ENCODE data around the gene ZNF543. TPM values are rescaled to one million over a fixed set of nuclear protein-coding genes. Genes with fewer than 3 reads are reported as not detected.
"Not testable (repeated sequence)": the region's sequence is repeated elsewhere in the genome, so short reads cannot be mapped to it uniquely, and the experiment has no call there.

Gene ZNF543
- total RNA-seq, 1 experiment from 2014 or later: 7.7 TPM

DNA sequence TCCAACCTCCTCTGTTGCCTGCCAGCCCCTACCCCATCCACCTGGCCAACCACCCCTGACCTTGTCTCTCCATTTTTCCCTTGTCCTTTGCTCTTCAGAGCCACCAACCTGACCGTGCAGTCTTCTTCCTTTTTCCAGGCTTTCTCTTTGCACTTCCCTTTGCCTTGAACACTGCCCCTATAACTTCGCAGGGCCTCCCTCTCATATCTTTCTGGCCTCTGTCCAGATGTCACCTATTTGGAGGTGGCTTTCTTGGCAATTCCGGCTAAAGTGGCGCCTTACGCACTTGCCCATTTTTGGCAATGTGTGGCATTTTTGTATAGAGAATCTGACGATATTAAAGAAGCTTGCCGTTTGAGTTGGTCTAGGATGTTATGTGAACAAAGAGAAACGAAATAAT, 844 bp downstream of the ZNF543 start:
- no peak for DNase-seq (ENCODE audit: low spot score)

DNA sequence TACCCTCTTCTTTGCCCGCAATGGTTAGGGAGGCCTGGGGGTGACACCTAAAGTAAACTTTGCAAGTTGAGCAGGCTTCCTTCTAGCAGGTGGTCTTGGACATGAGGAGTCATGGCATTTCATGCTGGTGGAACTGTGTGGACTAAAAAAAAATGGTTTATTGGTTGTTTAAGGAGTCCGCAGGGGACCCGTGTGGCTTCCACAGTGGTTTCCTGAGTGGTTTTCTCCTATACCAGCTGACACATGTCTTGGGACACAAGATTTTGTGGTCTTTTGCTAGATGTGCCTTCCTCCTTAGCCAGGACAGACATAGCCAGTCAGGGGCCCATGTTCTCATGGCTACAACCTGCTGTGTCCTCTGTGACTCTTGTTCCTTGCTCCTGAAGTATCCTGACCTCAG, 1.5 kb downstream of the ZNF543 start:
- no peak for DNase-seq (ENCODE audit: low spot score)

DNA sequence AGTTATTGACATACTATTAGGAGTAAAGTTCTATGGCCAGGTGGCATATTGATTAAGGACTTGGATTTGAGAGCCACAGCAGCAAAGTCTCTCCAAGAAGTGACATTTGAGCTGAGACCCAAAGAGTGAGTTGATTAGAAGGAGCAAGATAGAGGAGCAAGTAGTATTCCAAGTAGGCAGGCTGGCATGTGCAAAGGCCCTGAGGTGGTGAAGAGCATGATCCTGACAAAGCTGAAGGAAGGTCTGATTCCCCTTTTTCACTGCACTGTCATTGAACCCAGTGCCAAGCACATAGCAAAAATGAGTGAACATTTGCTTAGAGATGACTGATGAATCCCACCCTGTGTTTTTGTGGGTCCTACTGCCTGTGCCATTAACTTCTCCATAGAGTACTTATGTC, 4.7 kb downstream of the ZNF543 start:
- DNase-seq (ENCODE audit: low spot score): no peak

DNA sequence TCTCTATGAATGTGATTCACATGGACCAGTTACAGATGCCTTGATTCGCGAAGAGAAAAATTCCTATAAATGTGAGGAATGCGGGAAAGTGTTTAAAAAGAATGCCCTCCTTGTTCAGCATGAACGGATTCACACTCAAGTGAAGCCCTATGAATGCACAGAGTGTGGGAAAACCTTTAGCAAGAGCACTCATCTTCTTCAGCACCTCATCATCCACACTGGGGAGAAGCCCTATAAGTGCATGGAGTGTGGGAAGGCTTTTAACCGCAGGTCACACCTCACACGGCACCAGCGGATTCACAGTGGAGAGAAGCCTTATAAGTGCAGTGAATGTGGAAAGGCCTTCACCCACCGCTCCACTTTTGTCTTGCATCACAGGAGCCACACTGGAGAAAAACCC, 7.7 kb downstream of the ZNF543 start:
- no peak for DNase-seq (ENCODE audit: low spot score)

DNA sequence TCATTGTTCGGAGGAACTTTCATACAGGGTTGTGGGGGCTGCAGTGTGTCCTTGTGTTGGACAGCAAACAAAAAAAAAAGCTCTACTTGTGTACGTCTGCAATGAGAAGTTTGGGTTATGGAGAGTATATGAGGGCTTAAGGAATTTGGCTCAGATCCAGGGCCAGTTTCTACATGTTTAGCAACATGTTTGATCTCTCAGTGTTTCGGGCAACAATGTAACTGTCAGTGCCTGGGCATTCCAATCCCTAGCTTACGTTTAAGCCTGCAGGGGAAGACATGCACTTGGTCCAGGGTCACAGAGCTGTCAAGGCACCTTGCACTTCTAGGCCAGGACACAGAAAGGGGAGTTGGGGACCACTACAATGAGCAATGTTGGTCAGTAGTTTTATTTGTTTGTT, 13.9 kb downstream of the ZNF543 start:
- DNase-seq (ENCODE audit: low spot score): no peak

DNA sequence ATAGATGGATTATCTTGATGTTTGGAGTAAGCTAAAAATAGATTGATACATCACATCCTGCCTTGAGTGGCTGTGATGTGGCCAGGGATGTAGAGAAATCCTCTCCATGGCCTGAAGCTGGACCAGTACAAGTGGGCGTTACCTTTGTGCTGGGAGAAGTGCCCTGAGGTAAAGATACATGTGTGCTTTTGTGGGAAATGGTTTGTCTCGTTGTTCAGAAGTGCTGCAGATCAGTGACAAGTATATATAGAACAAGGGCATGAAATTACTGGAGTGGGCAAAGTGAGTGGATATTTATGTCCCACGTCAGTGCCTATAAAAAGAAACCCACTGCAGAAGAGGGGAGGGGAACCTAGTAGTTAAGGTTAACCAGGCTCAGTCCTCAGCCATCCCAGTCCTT, 18.6 kb downstream of the ZNF543 start:
- DNase-seq (ENCODE audit: low spot score): peak; percentile 42

DNA sequence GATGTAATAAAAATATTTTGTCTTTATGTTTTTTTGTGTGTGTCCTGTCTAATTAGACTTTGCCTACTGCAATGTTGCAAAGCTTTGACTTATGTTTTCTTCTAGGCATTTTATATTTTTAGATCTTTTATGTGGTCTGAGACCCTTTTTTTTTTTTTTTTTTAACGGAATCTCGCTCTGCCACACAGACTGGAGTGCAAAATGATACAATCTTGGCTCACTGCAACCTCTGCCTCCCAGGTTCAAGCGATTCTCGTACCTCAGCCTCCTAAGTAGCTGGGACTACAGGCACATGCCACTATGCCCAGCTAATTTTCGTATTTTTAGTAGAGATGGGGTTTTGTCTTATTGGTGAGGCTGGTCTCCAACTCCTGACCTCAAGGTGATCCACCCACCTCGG, 22.3 kb downstream of the ZNF543 start:
- DNase-seq (ENCODE audit: low spot score): no peak

DNA sequence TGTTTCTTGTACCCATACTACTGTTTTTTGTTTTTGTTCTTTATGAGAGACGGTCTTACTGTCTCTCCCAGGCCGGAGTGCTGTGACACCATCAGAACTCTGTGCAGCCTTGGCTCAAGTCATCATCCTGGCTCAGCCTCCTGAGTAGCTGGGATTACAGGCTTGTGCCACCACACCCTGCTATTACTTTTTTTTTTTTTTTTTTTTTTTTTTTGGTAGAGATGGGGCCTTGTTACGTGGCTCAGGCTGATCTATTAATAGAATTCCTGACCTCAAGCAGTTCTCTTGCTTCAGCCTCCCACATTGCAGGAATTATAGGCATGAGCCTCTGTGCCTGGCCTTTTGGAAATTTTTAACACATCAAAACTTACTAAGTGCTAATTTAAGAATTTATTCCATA, 27.9 kb downstream of the ZNF543 start:
- DNase-seq (ENCODE audit: low spot score): no peak

DNA sequence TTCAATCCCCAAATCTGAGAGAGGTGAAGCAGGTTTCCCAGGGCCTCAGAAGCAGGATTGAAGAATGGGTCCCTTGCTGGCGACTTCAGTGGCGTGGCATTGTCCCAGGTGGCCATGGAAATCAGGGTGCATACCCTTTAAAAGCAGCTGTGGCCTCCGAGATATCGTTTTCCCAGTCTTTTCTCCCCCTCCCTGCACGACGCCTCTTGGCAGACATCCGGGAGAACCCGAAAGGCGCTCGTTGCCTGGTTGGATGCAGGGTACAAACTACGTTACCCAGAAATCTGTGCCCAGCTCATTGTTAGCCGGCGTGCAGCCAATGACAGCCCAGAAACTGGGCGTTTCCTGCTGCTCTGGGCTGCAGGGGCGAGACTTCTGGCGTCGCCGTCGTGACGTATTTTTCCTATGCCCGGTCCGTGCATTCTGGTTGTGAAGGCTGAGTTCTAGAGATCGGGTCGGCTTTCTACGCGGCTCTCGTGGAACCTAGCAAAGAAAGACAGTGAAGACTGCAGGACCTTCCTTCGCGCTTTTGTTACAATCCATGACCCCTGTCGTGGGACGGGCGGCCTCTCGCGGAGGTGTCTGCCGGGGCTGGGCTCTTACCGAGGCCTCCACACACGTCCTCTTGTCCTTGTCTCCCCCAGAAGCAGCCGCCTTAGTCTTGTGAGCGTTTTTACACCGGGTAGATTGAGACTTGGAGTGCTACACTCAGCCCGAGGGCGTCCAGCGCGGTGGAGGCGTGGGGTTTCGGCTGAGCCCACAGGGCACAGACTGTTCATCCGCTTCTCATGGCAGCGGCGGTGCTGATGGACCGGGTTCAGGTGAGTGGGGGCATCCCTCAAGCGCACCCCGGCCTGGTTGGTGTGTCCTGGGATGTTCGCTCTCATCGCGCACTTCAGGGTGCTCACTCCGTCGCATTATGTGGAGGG, 30.9 kb downstream of the ZNF543 start, which contains the start of gene ZNF304:
Gene ZNF304 (plus strand): TSS at position 395 of the 929 bp plus-strand sequence. CDS start 394 bp downstream, at position 789.
- peak; percentile 97 for DNase-seq (ENCODE audit: low spot score)

DNA sequence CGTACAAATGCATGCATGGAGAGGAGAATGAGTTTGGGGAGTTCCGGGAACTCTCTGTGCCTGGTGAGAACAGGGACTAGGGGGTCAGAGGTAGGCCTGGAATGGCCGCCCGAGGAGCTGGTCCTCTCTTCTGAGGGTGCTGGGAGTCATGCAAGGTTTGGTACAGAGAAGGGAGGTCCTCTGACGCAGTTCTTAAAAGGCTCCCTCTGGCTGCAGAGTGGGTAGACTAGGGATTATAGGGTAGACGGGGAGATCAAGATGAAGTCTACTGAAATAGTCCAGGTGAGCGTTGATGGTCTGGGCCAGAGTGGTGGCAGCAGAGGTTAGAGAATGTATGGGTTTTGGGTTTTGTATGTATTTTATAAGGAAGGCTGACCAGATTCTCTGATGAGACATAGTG, 31.6 kb downstream of the ZNF543 start:
- DNase-seq (ENCODE audit: low spot score): no peak

DNA sequence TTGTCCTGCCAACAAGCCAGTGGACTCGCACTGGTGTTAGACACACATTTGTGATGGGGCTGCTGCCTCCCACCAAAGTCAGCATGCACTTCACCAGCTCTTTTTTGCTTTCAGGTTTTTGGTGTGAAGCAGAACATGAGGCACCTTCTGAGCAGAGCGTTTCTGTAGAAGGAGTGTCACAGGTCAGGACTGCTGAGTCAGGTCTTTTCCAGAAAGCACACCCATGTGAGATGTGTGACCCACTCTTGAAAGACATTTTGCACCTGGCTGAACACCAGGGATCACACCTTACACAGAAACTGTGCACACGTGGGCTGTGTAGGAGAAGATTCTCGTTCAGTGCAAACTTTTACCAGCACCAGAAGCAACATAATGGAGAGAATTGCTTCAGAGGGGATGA, 35.6 kb downstream of the ZNF543 start:
- DNase-seq (ENCODE audit: low spot score): no peak

DNA sequence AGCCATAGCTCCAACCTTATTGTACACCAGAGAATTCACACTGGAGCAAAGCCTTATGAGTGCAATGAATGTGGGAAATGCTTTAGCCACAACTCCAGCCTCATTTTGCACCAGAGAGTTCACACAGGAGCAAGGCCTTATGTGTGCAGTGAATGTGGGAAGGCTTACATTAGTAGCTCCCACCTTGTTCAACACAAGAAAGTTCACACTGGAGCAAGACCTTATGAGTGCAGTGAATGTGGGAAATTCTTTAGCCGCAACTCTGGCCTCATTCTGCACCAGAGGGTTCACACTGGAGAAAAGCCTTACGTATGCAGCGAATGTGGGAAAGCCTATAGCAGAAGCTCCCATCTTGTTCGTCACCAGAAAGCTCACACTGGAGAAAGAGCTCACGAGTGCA, 37.1 kb downstream of the ZNF543 start:
- no peak for DNase-seq (ENCODE audit: low spot score)

DNA sequence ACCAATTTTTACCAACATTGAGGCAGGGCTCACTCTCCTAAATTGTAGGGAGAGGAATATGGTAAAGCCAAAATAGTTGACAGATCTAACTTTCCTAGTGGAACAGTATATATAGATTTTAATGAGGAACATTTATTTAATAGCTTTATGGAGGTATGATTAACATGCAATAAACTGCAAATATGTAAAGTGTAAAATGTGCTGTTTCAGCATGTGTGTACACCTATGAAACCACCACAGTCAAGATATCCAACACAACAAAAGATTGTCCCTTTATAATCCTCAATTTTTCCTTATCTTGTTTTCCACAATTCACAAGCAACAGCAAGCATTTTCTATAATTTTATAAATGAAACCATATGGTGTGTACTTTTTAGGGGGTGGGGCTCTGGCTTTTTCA, 39.0 kb downstream of the ZNF543 start:
- no peak for DNase-seq (ENCODE audit: low spot score)

DNA sequence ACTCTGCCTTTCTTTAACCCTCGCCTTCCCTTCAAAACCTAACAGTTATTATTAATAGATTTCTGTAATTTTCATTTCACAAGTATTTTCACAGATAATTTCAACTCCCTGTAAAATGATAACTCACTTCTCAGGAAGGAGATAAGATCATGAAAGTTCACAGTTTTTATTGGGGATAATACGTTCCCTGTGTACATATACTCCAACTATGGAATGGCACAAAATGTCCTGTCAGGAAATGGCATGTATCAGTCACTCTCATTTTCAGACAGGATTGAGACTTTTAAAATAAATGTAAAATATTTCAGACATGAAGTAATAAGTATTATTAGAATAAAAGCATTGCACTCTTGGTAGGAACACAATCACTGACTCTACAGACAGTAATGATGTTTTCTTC, 42.1 kb downstream of the ZNF543 start:
- DNase-seq (ENCODE audit: low spot score): no peak

DNA sequence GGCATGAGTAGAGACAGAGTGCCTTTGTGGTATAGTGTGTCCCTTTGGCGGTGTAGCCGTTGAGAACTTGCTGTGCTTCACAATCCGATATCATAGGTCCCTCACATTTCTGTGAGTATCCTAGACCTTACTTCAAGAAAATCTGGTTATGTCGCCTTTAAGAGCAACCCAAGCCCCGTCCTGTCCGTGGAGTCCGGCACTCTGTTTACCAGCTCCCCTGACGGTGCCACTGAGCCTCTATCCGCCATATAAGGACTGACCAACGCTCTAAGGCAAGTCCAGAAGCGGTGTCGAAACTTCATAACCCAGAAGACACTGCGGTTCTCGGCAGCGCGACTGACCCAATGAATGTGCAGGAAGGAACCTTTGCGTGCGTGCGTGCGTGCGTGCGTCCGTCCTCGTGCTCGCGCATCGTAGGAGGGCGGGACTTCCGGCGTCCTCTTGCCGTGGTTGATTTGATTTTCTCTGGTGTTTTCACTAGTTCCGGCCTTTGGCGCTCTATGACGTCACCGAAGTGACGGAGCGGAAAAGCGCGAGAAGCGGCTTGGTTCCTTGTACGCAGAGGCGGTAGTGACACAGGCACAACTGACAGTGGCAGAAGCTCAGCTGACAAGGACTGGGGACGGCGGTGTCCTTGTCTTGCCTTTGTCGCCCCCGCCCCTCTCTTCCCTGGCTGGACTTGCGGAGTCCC, 42.9 kb downstream of the ZNF543 start, which contains the start of the genes TRAPPC2B and ZNF547:
Gene TRAPPC2B (plus strand): TSS at position 555 of the 691 bp plus-strand sequence. CDS start 1,283 bp downstream, outside the sequence.
Gene ZNF547 (plus strand): TSS at position 555 of the 691 bp plus-strand sequence. CDS start 5,005 bp downstream, outside the sequence.
- peak; percentile 100 for DNase-seq (ENCODE audit: low spot score)

DNA sequence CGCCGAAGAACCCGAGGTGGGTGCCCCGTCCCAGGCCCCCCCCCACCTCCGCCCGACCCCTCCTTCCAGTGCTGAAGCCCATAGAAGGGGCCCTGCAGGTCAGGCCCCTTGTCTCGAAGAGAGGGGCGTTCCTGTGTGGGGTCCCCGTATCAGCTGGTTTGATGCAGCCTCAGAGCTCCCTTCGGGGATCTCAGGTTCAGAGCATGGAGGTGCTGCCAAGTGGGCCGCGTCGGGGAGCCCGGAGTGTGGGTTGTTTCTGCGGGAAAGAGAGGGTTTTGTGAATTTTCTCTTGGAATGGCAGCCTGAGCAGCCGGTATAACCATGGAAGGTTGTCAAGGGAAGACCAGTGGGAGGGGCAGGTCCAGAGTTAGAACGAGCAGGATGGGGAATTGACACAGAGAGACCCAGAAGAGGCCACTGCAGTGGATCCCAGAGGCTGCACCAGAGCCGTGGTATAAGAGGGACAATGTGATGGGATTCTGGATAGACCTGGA, 43.5 kb downstream of the ZNF543 start:
- DNase-seq (ENCODE audit: low spot score): no peak

DNA sequence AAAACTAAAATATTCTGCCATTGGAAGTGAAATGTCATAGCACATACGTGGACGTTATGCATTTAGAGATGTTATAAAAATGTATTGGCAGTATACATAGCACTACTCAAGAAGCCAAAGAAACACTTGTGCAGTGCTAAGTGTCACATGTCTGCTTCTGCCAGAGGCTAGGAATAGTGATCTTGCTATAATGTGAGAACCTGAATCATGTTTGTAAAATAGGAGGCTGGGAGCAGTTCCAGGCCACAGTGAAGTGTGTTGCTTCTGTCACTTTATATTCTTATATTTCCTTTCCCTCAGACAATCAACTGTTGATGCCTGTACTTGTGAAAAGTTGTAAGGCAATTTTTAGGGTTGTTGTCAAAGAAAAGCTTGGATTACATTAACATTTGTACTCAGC, 46.5 kb downstream of the ZNF543 start:
- DNase-seq (ENCODE audit: low spot score): no peak

DNA sequence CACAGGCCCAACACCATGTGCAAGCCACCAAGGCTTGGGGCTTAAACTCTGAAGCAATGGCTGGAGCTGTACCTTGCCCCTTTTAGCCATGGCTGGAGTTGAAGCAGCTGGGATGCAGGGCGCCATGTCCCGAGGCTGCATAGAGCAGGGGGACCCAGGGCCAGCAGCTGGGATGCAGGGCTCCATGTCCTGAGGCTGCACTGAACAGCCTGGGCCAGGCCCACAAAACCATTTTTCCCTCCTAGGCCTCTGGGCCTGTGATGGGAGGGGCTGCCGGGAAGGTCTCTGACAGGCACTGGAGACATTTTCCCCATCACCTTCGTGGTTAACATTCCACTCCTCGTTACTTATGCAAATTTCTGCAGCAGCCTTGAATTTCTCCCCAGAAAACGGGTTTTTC, 53.9 kb downstream of the ZNF543 start:
- DNase-seq (ENCODE audit: low spot score): no peak

DNA sequence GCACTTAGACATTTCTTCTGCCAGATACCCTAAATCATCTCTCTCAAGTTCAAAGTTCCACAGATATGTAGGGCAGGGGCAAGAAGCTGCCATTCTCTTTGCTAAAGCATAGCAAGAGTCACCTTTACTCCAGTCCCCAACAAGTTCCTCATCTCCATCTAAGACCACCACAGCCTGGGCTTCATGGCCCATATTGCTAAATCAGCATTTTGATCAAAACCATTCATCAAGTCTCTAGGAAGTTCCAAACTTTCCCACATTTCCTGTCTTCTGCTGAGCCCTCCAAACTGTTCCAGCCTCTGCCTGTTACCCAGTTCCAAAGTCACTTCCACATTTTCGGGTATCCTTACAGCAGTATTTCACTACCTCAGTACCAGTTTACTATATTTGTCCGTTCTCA, 54.4 kb downstream of the ZNF543 start:
- not testable (repeated sequence) for DNase-seq (ENCODE audit: low spot score)

DNA sequence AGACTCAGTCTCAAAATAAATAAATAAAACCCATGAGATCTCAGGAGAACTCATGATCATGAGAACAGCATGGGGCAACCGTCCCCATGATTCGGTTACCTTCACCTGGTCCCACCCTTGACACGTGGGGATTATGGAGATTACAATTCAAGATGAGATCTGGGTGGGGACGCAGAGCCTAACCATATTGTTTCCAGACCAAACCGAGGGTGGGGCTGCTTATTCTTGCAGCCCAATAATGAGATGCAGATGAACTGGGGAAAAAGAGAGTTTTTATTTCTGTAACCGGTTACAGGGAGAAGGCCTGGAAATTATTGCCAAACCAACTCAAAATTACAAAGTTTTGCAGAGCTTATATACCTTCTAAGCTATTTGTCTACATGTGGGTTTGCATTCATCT, 55.9 kb downstream of the ZNF543 start:
- no peak for DNase-seq (ENCODE audit: low spot score)

DNA sequence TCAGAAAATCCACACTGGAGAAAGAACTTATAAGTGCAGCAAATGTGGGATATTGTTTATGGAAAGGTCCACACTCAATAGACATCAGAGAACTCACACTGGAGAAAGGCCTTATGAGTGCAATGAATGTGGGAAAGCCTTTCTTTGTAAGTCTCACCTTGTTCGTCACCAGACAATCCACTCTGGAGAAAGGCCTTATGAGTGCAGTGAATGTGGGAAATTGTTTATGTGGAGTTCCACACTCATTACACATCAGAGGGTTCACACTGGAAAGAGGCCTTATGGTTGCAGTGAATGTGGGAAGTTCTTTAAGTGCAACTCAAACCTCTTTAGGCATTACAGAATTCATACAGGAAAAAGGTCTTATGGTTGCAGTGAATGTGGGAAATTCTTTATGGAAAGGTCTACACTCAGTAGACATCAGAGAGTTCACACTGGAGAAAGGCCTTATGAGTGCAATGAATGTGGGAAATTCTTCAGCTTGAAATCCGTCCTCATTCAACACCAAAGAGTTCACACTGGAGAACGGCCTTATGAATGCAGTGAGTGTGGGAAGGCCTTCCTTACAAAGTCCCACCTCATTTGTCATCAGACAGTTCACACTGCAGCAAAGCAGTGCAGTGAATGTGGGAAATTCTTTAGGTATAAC, 57.4 kb downstream of the ZNF543 start:
- DNase-seq (ENCODE audit: low spot score): no peak

All from H4 (cell line).